H1 (cell line): ENCODE measurements around the gene HSF4. TPM values are rescaled to one million over a fixed set of nuclear protein-coding genes. Genes with fewer than 3 reads are reported as not detected.

Experiments
- CTCF ChIA-PET: fragments of 300-600 bp; sonication (Branson Sonifier 250); formaldehyde crosslinking; loops from one replicate; lab custom pipeline; 2021; ENCODE audit not compliant: partially characterized antibody; lab: Charles Lee
- POLR2A ChIA-PET: fragments of 300-600 bp; sonication (Branson Sonifier 250); formaldehyde crosslinking; loops from one replicate; lab custom pipeline; 2021; ENCODE audit warnings: inconsistent platforms; ENCODE audit not compliant: partially characterized antibody; lab: Charles Lee
- DNase-seq, 2 experiments: peaks; one replicate each; pipeline versions ENCODE4 v3.0.0 to v3.0.0-alpha.2; 2010 to 2022; ENCODE audit warnings: low spot score in 2 of 2, low read depth in 1 of 2, mixed read lengths in 1 of 2
- FAIRE-seq: peaks from 2 replicates; lab custom pipeline; 2011; peaks lifted over from hg19 to GRCh38; lab: Jason Lieb, UNC
- H2AFZ ChIP-seq: 2 replicates; pipeline ENCODE4 v1.8.1; 2012; ENCODE audit warnings: low read length, inconsistent platforms
- H2AK5ac ChIP-seq: 2 replicates; pipeline ENCODE4 v1.6.1; 2013; ENCODE audit warnings: low read depth, low read length
- H2BK120ac ChIP-seq: replicated peaks from 2 replicates; pipeline ENCODE3; 2013; ENCODE audit warnings: low read depth, low read length, inconsistent platforms
- H2BK12ac ChIP-seq: 2 replicates; pipeline ENCODE4 v1.6.1; 2013; ENCODE audit warnings: low read depth, low read length
- H2BK15ac ChIP-seq: 2 replicates; pipeline ENCODE4 v1.6.1; 2013; ENCODE audit warnings: low read length
- H2BK20ac ChIP-seq: 2 replicates; pipeline ENCODE4 v1.6.1; 2013; ENCODE audit warnings: low read length
- H2BK5ac ChIP-seq: 2 replicates; pipeline ENCODE4 v1.6.1; 2013; ENCODE audit warnings: low read depth, low read length
- H3K14ac ChIP-seq: 2 replicates; pipeline ENCODE4 v1.6.1; 2013; ENCODE audit warnings: inconsistent platforms; ENCODE audit not compliant: insufficient read length
- H3K18ac ChIP-seq: 2 replicates; pipeline ENCODE4 v1.6.1; 2013; ENCODE audit warnings: low read length; ENCODE audit errors: extremely low read depth
- H3K23ac ChIP-seq: 2 replicates; pipeline ENCODE4 v1.6.1; 2013; ENCODE audit warnings: inconsistent platforms; ENCODE audit not compliant: insufficient read length
- H3K23me2 ChIP-seq: 2 replicates; pipeline ENCODE4 v1.6.1; 2013; ENCODE audit warnings: low read depth, low read length
- H3K27ac ChIP-seq: 2 replicates; pipeline ENCODE4 v1.6.1; 2011; ENCODE audit warnings: low read depth, low read length, inconsistent platforms
- H3K27me3 ChIP-seq, 4 experiments: replicated peaks in 1 of 4; 1 replicate in 1 of 4; 2 replicates in 3 of 4; pipeline versions ENCODE4 v1.6.1 to v1.8.1; 2011 to 2013; ENCODE audit warnings: low read length in 3 of 4, mild to moderate bottlenecking in 3 of 4, inconsistent platforms in 2 of 4, mixed read lengths in 2 of 4, moderate library complexity in 1 of 4; ENCODE audit not compliant: control insufficient read depth in 3 of 4, insufficient read depth in 3 of 4; ENCODE audit errors: extremely low read depth in 1 of 4
- H3K36me3 ChIP-seq, 4 experiments: 2 replicates each; pipeline versions ENCODE4 v1.6.1 to v1.8.1; 2011 to 2013; ENCODE audit warnings: mild to moderate bottlenecking in 4 of 4, low read length in 3 of 4, moderate library complexity in 2 of 4, control low read depth in 1 of 4, inconsistent platforms in 1 of 4; ENCODE audit not compliant: insufficient read depth in 4 of 4, control insufficient read depth in 2 of 4
- H3K4ac ChIP-seq: replicated peaks from 2 replicates; pipeline ENCODE3; 2013; ENCODE audit warnings: low read length, low read depth, mixed read lengths, inconsistent platforms; ENCODE audit not compliant: insufficient read length
- H3K4me1 ChIP-seq, 4 experiments: replicated peaks in 1 of 4; 1 replicate in 1 of 4; 2 replicates in 3 of 4; pipeline versions ENCODE4 v1.6.1 to v1.8.1; 2011 to 2013; ENCODE audit warnings: low read length in 3 of 4, inconsistent platforms in 2 of 4, mixed read lengths in 1 of 4; ENCODE audit not compliant: insufficient read depth in 4 of 4, control insufficient read depth in 3 of 4
- H3K4me2 ChIP-seq, 2 experiments: 2 replicates each; pipeline versions ENCODE4 v1.6.1 to v1.8.1; 2011 to 2013; ENCODE audit warnings: low read depth in 2 of 2, low read length in 2 of 2, control low read depth in 1 of 2, inconsistent platforms in 1 of 2, mild to moderate bottlenecking in 1 of 2; ENCODE audit not compliant: insufficient read depth in 1 of 2
- H3K4me3 ChIP-seq, 4 experiments: fragments of 200-600, 300-600 bp in 1 of 4; sonication (generic), shearing (Covaris generic), sonication (Bioruptor Twin) in 1 of 4; 2 replicates each; pipeline versions ENCODE4 v1.5.1 to v1.8.1; 2011 to 2016; ENCODE audit warnings: low read length in 4 of 4, low read depth in 3 of 4, control low read depth in 2 of 4, inconsistent platforms in 2 of 4, mild to moderate bottlenecking in 2 of 4, mixed read lengths in 1 of 4, moderate library complexity in 1 of 4; ENCODE audit not compliant: insufficient read depth in 2 of 4; ENCODE audit errors: extremely low read depth in 1 of 4
- H3K56ac ChIP-seq: replicated peaks from 2 replicates; pipeline ENCODE3; 2013; ENCODE audit warnings: low read depth, mild to moderate bottlenecking, mixed read lengths, low read length, inconsistent platforms; ENCODE audit not compliant: insufficient read length
- H3K79me1 ChIP-seq: 2 replicates; pipeline ENCODE4 v1.6.1; 2013; ENCODE audit warnings: low read depth, low read length, control low read depth
- H3K79me2 ChIP-seq, 2 experiments: 2 replicates each; pipeline versions ENCODE4 v1.6.1 to v1.8.1; 2012 to 2013; ENCODE audit warnings: low read length in 2 of 2, mild to moderate bottlenecking in 2 of 2, inconsistent platforms in 1 of 2; ENCODE audit not compliant: insufficient read depth in 2 of 2, control insufficient read depth in 1 of 2
- H3K9ac ChIP-seq, 4 experiments: replicated peaks in 1 of 4; 1 replicate in 1 of 4; 2 replicates in 3 of 4; pipeline versions ENCODE4 v1.6.1 to v1.8.1; 2011 to 2013; ENCODE audit warnings: low read depth in 3 of 4, low read length in 3 of 4, control low read depth in 2 of 4, mild to moderate bottlenecking in 2 of 4, moderate library complexity in 2 of 4, inconsistent platforms in 1 of 4; ENCODE audit errors: extremely low read depth in 1 of 4
- H3K9me3 ChIP-seq, 2 experiments: 2 replicates each; pipeline versions ENCODE4 v1.6.1 to v1.8.1; 2012 to 2013; ENCODE audit warnings: mild to moderate bottlenecking in 2 of 2, moderate library complexity in 2 of 2, control low read depth in 1 of 2, inconsistent platforms in 1 of 2, low read depth in 1 of 2, low read length in 1 of 2, mixed read lengths in 1 of 2; ENCODE audit not compliant: insufficient read depth in 2 of 2
- H4K20me1 ChIP-seq, 2 experiments: replicated peaks in 1 of 2; 2 replicates each; pipeline versions ENCODE3 to v1.8.1; 2011 to 2013; ENCODE audit warnings: inconsistent platforms in 2 of 2, low read length in 2 of 2, mild to moderate bottlenecking in 1 of 2; ENCODE audit not compliant: insufficient read depth in 2 of 2, control insufficient read depth in 1 of 2
- H4K5ac ChIP-seq: 2 replicates; pipeline ENCODE4 v1.6.1; 2013; ENCODE audit warnings: low read length, low read depth, mixed read lengths, inconsistent platforms; ENCODE audit not compliant: insufficient read length
- H4K8ac ChIP-seq: 2 replicates; pipeline ENCODE4 v1.8.0; 2013; ENCODE audit warnings: mild to moderate bottlenecking, moderate library complexity, low read length, inconsistent platforms; ENCODE audit not compliant: insufficient read depth; ENCODE audit errors: extremely low read depth
- H4K91ac ChIP-seq: replicated peaks from 2 replicates; pipeline ENCODE3; 2013; ENCODE audit warnings: low read length, mixed read lengths, inconsistent platforms; ENCODE audit not compliant: insufficient read length
- CREB1 ChIP-seq: IDR thresholded peaks from 2 replicates; pipeline ENCODE4 v1.6.1; 2012; ENCODE audit warnings: inconsistent platforms
- KDM1A ChIP-seq: fragments of 200-600, 300-600 bp; sonication (generic); IDR thresholded peaks from 2 replicates; pipeline ENCODE4 v1.7.1; 2016; ENCODE audit warnings: mild to moderate bottlenecking, low read length, borderline replicate concordance
- KDM4A ChIP-seq: IDR thresholded peaks from one replicate; pipeline ENCODE4 v1.7.1; 2012; ENCODE audit warnings: low read depth, mild to moderate bottlenecking, moderate library complexity, low read length, inconsistent platforms; ENCODE audit not compliant: severe bottlenecking
- NRF1 ChIP-seq: IDR thresholded peaks from 2 replicates; pipeline ENCODE4 v1.6.1; 2011; ENCODE audit warnings: mild to moderate bottlenecking, low read depth, low read length, improper control_type of control experiment
- RNF2 ChIP-seq: fragments of 200-900, 300-1000 bp; sonication (generic); IDR thresholded peaks from 2 replicates; pipeline ENCODE4 v1.7.1; 2016; ENCODE audit warnings: borderline replicate concordance, low read depth, mild to moderate bottlenecking, antibody characterized with exemption, low read length; ENCODE audit not compliant: poor library complexity, severe bottlenecking; ENCODE audit errors: missing control alignments
- TBP ChIP-seq: IDR thresholded peaks from 2 replicates; pipeline ENCODE4 v1.6.1; 2011; ENCODE audit warnings: low read depth, low read length, improper control_type of control experiment
- TEAD4 ChIP-seq: IDR thresholded peaks from 2 replicates; pipeline ENCODE4 v1.6.1; 2012; ENCODE audit warnings: low read depth, low read length, inconsistent platforms, mixed read lengths
- WGBS, 2 experiments: shearing (Covaris generic) in 1 of 2; methylation state at CpG; one replicate each; pipeline versions ENCODE4 v1.1.6 to v1.1.7; 2013 to 2015; ENCODE audit warnings: low lambda C conversion rate in 2 of 2, mixed read lengths in 2 of 2, inconsistent platforms in 1 of 2, low coverage in 1 of 2, missing lambda C conversion rate in 1 of 2; ENCODE audit not compliant: insufficient replicate concordance in 2 of 2, insufficient coverage in 1 of 2, insufficient read length in 1 of 2; ENCODE audit errors: extremely low coverage in 1 of 2, missing lambda C conversion rate in 1 of 2; 5-methylcytosine and 5-hydroxymethylcytosine counted together
- polyA plus RNA-seq, 7 experiments: library from polyadenylated mRNA; depleted of rRNA in 3 of 7; stranded (reverse) in 5 of 7; unstranded in 2 of 7; fragments of >200 nt in 5 of 7; fragments of 200-250 nt in 2 of 7; gene quantifications; 1 replicate in 5 of 7; 2 replicates in 1 of 7; 4 replicates in 1 of 7; pipeline versions ENCODE4 v1.2.1 to v1.2.3, GENCODE V29; 2011 to 2013; ENCODE audit warnings: missing spikeins in 2 of 7, mixed read lengths in 2 of 7
- total RNA-seq: library from RNA; stranded (reverse); fragmentation: NEBNext Ultra II Directional; extraction: Animal tissue kit (Norgen Biotek cat#: 25700); gene quantifications from 2 replicates; pipeline ENCODE4 v1.2.1, GENCODE V29; 2021
- TF ChIP-seq, protein P1 (sequence below), 3 experiments: IDR thresholded peaks; 1 replicate in 2 of 3; 2 replicates in 1 of 3; pipeline versions ENCODE4 v1.5.1 to v1.6.1; 2011; ENCODE audit warnings: low read length in 3 of 3, mild to moderate bottlenecking in 3 of 3, inconsistent platforms in 2 of 3, low read depth in 1 of 3, moderate library complexity in 1 of 3; ENCODE audit not compliant: insufficient read depth in 1 of 3; ENCODE audit errors: control extremely low read depth in 1 of 3

Gene HSF4
- total and polyA plus RNA-seq, 2 of the 8 experiments (the other 6 are each of a cell fraction or from before 2014, with no cell fraction given): 0.14 TPM; not detected in 1

DNA sequence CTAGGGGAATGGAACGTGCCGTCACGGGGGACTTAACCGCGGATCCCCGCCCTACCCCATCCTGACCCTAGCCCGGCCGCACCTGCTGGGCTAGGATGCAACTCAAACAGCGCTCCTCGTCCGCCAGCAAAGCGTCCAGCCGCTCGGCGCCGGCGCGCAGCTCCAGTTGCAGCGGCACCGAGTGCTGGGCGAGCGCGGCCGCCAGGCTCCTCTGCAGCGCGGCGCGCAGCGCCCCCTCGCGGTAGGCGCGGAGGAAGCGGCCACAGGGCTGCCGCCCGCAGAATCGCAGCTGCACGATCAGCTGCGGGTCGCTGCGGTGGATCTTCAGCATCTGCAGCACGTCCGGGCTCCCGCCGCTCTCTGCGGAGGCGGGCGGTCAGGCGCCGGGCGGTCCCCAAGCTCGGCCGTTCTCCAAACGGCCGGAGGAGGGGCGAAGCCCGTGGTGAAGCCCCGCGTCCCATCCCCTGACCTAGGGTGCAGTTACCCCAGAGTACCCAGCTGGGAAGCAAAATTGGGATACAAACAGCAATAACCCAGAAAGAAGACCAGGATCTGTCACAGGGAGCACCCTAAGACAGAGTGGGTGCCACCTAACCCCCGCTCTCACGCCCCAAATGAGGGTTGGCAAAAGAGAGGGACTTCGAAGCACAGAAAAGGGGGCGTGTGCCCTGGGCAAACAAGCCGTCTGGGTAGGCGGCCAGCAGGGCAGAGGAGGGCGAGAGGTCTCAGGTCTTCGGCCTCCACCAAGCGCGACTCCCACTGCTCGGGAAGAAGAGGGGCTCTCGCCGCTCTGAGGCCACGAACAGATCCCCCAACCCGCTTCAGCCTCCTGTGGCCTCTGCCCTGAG, 9.0 kb upstream of the HSF4 start:
- Histone ChIP-seq H3K36me3 (no peaks in the 10 kb centered on the region), H2BK15ac (no peak overlapping the region), H3K27ac (no peak overlapping the region), H4K91ac (no peak overlapping the region), H3K4me1 (peaks cover 0 to 14% (median 8%) of the 10 kb centered on the region in 4 experiments; a peak in 6 of 7 replicates), H3K79me1 (no peaks in the 10 kb centered on the region), H4K8ac (no peak overlapping the region), H3K9ac (no peak overlapping the region), H3K18ac (no peak overlapping the region), H4K20me1 (peaks cover 10 to 13% of the 10 kb centered on the region in 2 experiments), H3K79me2 (no peaks in the 10 kb centered on the region), H3K27me3 (peaks cover 75 to 98% (median 93%) of the 10 kb centered on the region in 4 experiments), H3K14ac (no peak overlapping the region), H2BK12ac (no peak overlapping the region), H3K23me2 (peaks cover 17% of the 10 kb centered on the region; the same call in 1 of the 2 replicates), H2AK5ac (no peak overlapping the region), H3K4me3 (peak overlapping the region in 3 of 4 experiments; percentile 30 to 59 (median 36); a peak in 6 of 8 replicates), H3K4me2 (peak overlapping the region; percentile 4 to 87), H3K9me3 (no peaks in the 10 kb centered on the region), H2BK5ac (no peak overlapping the region), H3K4ac (no peak overlapping the region), H2AFZ (no peak overlapping the region), H3K23ac (no peak overlapping the region), H4K5ac (no peak overlapping the region), H2BK20ac (no peak overlapping the region), H2BK120ac (no peak overlapping the region), H3K56ac (no peak overlapping the region)
- POLR2A ChIA-PET: interaction anchor here (1.9 kb wide), 1 partner anchor 8 kb away, joined by 7 read pairs; no protein-coding TSS in a partner anchor
- peak in 1 of 2 experiments; percentile 91 for DNase-seq
- CTCF ChIA-PET: interaction anchor here (0.6 to 14.1 kb wide), 36 partner anchors 10 to 1816 kb away, joined by 3 to 291 read pairs (median 4); partner anchors contain the start of genes CES3, ELMO3, FBXL8 and HSF4
- no peak for FAIRE-seq
- WGBS, 2 experiments: 6% methylated on average over 55 of the region's 74 CpGs; no CpG with 5 or more reads in 1 of the 2 experiments
- TF ChIP-seq KDM1A (no peak), TEAD4 (peak; percentile 31; the same call in 1 of the 2 replicates), NRF1 (no peak), CREB1 (peak; percentile 8; the same call in 1 of the 2 replicates), KDM4A (peak; percentile 54), TBP (peak; percentile 39; the same call in 1 of the 2 replicates), RNF2 (no peak)
- TF ChIP-seq, protein P1, sequence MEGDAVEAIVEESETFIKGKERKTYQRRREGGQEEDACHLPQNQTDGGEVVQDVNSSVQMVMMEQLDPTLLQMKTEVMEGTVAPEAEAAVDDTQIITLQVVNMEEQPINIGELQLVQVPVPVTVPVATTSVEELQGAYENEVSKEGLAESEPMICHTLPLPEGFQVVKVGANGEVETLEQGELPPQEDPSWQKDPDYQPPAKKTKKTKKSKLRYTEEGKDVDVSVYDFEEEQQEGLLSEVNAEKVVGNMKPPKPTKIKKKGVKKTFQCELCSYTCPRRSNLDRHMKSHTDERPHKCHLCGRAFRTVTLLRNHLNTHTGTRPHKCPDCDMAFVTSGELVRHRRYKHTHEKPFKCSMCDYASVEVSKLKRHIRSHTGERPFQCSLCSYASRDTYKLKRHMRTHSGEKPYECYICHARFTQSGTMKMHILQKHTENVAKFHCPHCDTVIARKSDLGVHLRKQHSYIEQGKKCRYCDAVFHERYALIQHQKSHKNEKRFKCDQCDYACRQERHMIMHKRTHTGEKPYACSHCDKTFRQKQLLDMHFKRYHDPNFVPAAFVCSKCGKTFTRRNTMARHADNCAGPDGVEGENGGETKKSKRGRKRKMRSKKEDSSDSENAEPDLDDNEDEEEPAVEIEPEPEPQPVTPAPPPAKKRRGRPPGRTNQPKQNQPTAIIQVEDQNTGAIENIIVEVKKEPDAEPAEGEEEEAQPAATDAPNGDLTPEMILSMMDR (IDR thresholded peaks at IDR 0.05; ENCODE audit: control extremely low read depth in 1 of 3, insufficient read depth in 1 of 3, low read depth in 1 of 3, low read length in 3 of 3): peak; percentile 94 to 98 (median 95)
